OCI-LY1 (cell line): ENCODE results near the gene ESRP2.

Experiments used
- H2AFZ ChIP-seq: fragments of 200-600 bp; sonication (generic), shearing (Covaris generic); 2 replicates; pipeline ENCODE4 v1.6.0; 2014; ENCODE audit warnings: antibody characterized with exemption, mild to moderate bottlenecking, low read length
- H3F3A ChIP-seq: fragments of 200-600 bp; sonication (generic), shearing (Covaris generic); 2 replicates; pipeline ENCODE4 v1.6.0; 2014; ENCODE audit warnings: mild to moderate bottlenecking, antibody characterized with exemption, low read length, moderate library complexity; ENCODE audit not compliant: insufficient read depth
- H3K27ac ChIP-seq: fragments of 200-600 bp; sonication (generic); 2 replicates; pipeline ENCODE4 v1.5.1; 2014; ENCODE audit warnings: low read length, mixed run types, mild to moderate bottlenecking, low read depth; ENCODE audit not compliant: poor library complexity, severe bottlenecking
- H3K27me3 ChIP-seq: fragments of 200-600 bp; sonication (generic); 2 replicates; pipeline ENCODE4 v1.6.0; 2014; ENCODE audit warnings: antibody characterized with exemption, mild to moderate bottlenecking, low read length, moderate library complexity; ENCODE audit not compliant: insufficient read depth
- H3K36me3 ChIP-seq: fragments of 200-600 bp; sonication (generic); 2 replicates; pipeline ENCODE4 v1.6.1; 2014; ENCODE audit warnings: mild to moderate bottlenecking, antibody characterized with exemption, low read length, moderate library complexity, mixed read lengths; ENCODE audit not compliant: insufficient read depth
- H3K4me1 ChIP-seq: fragments of 200-600 bp; sonication (generic); 2 replicates; pipeline ENCODE4 v1.5.1; 2014; ENCODE audit warnings: mild to moderate bottlenecking, low read length, moderate library complexity; ENCODE audit not compliant: insufficient read depth, severe bottlenecking
- H3K4me2 ChIP-seq: fragments of 200-600 bp; sonication (generic), shearing (Covaris generic); 2 replicates; pipeline ENCODE4 v1.6.1; 2014; ENCODE audit warnings: low read length
- H3K4me3 ChIP-seq: fragments of 200-600 bp; sonication (generic); 2 replicates; pipeline ENCODE4 v1.5.1; 2014; ENCODE audit warnings: low read length, low read depth, mild to moderate bottlenecking, mixed read lengths; ENCODE audit not compliant: poor library complexity, severe bottlenecking
- H3K79me2 ChIP-seq: fragments of 200-600 bp; shearing (Covaris generic); 2 replicates; pipeline ENCODE4 v1.6.1; 2016; ENCODE audit warnings: mixed run types, low read length, mixed read lengths; ENCODE audit not compliant: insufficient read depth
- H3K9ac ChIP-seq: fragments of 200-600 bp; sonication (generic), shearing (Covaris generic); 2 replicates; pipeline ENCODE4 v1.6.1; 2014; ENCODE audit warnings: mild to moderate bottlenecking, low read length, mixed read lengths
- H3K9me2 ChIP-seq: fragments of 200-600 bp; sonication (generic), shearing (Covaris generic); 2 replicates; pipeline ENCODE4 v1.6.1; 2014; ENCODE audit warnings: low read depth, mild to moderate bottlenecking, low read length, mixed read lengths
- H3K9me3 ChIP-seq: fragments of 200-600 bp; shearing (Covaris generic); 2 replicates; pipeline ENCODE4 v1.6.1; 2014; ENCODE audit warnings: low read length, mixed read lengths
- H4K20me1 ChIP-seq: fragments of 200-600 bp; sonication (generic), shearing (Covaris generic); 2 replicates; pipeline ENCODE4 v1.6.0; 2016; ENCODE audit warnings: mild to moderate bottlenecking, low read length; ENCODE audit not compliant: insufficient read depth
- CTCF ChIP-seq: fragments of 200-600 bp; sonication (generic), shearing (Covaris generic); IDR thresholded peaks from 2 replicates; pipeline ENCODE4 v1.5.1; 2017; ENCODE audit warnings: mild to moderate bottlenecking, antibody characterized with exemption, low read length, moderate library complexity, mixed read lengths
- EZH2 ChIP-seq: fragments of 200-600 bp; sonication (generic), shearing (Covaris generic); IDR thresholded peaks from 2 replicates; pipeline ENCODE4 v1.8.0; 2017; ENCODE audit warnings: borderline replicate concordance, mixed run types, mild to moderate bottlenecking, antibody characterized with exemption, low read length, moderate library complexity, mixed read lengths

The ESRP2 gene

DNA sequence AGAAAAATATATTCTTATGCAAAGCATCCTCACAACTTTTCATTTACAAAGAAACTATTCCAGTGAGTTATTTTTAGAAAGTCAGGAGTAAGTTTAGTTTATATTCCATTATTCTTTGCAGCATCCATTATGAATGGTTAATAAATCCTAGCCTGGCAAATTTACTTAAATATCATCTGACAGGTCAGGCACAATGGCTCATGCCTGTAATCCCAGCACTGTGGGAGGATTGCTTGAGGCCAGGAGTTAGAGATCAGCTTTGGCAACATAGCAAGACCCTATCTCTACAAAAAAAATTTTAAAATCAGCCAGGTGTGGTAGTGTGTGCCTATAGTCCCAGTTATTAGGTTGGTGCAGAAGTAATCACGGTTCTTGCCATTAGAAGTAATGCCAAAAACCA, 12.9 kb downstream of the ESRP2 start:
- H3K9ac ChIP-seq = no peak overlapping the region
- H3K9me3 ChIP-seq = no peaks in the 10 kb centered on the region
- no peaks in the 10 kb centered on the region for H3K27me3 ChIP-seq
- H2AFZ ChIP-seq = no peak overlapping the region
- H3K4me1 ChIP-seq = peaks cover 13% of the 10 kb centered on the region
- TF ChIP-seq CTCF = no peak
- TF ChIP-seq EZH2 = no peak
- H3K79me2 ChIP-seq = no peaks in the 10 kb centered on the region
- H3K4me2 ChIP-seq = no peak overlapping the region
- peaks cover 9% of the 10 kb centered on the region; the same call in 1 of the 2 replicates for H3K36me3 ChIP-seq
- no peaks in the 10 kb centered on the region for H3F3A ChIP-seq
- H4K20me1 ChIP-seq = no peaks in the 10 kb centered on the region
- no peaks in the 10 kb centered on the region for H3K9me2 ChIP-seq
- no peak overlapping the region for H3K27ac ChIP-seq
- H3K4me3 ChIP-seq = no peak overlapping the region

DNA sequence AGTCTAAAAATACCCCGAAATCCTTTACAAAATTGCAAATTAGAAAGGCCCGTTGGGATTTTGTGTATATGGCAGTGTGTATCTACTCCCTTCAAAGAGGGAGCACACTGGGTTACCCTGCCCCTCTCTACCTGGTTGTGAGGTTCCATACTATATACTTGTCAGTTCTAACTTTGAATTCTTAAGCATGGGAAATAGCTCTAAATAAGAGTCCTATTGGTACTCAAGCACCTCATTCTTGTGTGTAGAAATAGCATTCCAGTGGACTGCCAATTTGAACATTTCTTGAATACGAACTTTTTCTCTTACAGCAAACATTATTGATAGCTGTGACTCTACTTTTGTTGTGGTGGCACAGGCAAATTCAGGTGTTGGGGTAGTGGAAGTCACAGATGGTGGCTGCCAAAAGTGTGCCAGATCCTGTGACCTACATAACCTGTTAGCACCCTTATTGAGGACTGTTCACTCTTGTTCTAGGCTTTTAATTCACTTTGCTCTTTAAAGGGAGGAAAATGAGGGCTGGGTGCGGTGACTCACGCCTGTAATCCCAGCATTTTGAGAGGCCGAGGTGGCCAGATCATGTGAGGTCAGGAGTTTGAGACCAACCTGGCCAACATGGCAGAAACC, 16.1 kb downstream of the ESRP2 start:
- H3K4me1 ChIP-seq = peaks cover under 1% of the 10 kb centered on the region
- no peaks in the 10 kb centered on the region for H4K20me1 ChIP-seq
- no peak overlapping the region for H3K4me3 ChIP-seq
- TF ChIP-seq EZH2 = no peak
- TF ChIP-seq CTCF = no peak
- H3K9me3 ChIP-seq = no peaks in the 10 kb centered on the region
- no peaks in the 10 kb centered on the region for H3K27me3 ChIP-seq
- no peaks in the 10 kb centered on the region for H3K9me2 ChIP-seq
- H3K9ac ChIP-seq = no peak overlapping the region
- no peaks in the 10 kb centered on the region; the same call in 1 of the 2 replicates for H3K36me3 ChIP-seq
- no peak overlapping the region for H2AFZ ChIP-seq
- H3K79me2 ChIP-seq = no peaks in the 10 kb centered on the region
- H3K27ac ChIP-seq = no peak overlapping the region
- no peak overlapping the region for H3K4me2 ChIP-seq
- no peaks in the 10 kb centered on the region for H3F3A ChIP-seq

- no peak for TF ChIP-seq CTCF
- no peak for TF ChIP-seq EZH2
- no peak overlapping the region for H2AFZ ChIP-seq
- H3K79me2 ChIP-seq = no peaks in the 10 kb centered on the region
- H3K4me3 ChIP-seq = no peak overlapping the region
- no peaks in the 10 kb centered on the region for H3F3A ChIP-seq
- no peak overlapping the region for H3K9ac ChIP-seq
- H4K20me1 ChIP-seq = no peaks in the 10 kb centered on the region
- no peaks in the 10 kb centered on the region for H3K9me2 ChIP-seq
- no peak overlapping the region for H3K4me2 ChIP-seq
- H3K36me3 ChIP-seq = no peaks in the 10 kb centered on the region; the same call in 1 of the 2 replicates
- no peaks in the 10 kb centered on the region for H3K9me3 ChIP-seq
- H3K4me1 ChIP-seq = peaks cover 14% of the 10 kb centered on the region
- no peaks in the 10 kb centered on the region for H3K27me3 ChIP-seq
- no peak overlapping the region for H3K27ac ChIP-seq
These were observed 18.4 kb downstream of the ESRP2 start for GRCh38 chr16:68217506-68217905.
